NCI-H187 treated with DMSO at 0.1 percent for 48 hours (cell line): Measurements from ENCODE around the gene UBE2Q1.
A peak's percentile ranks its signal among the peaks of the same experiment; 100 is the strongest.

Experiments used
- DNase-seq: peaks from one replicate; lab custom pipeline; 2025; lab: John Stamatoyannopoulos, UW

UBE2Q1 gene

DNA sequence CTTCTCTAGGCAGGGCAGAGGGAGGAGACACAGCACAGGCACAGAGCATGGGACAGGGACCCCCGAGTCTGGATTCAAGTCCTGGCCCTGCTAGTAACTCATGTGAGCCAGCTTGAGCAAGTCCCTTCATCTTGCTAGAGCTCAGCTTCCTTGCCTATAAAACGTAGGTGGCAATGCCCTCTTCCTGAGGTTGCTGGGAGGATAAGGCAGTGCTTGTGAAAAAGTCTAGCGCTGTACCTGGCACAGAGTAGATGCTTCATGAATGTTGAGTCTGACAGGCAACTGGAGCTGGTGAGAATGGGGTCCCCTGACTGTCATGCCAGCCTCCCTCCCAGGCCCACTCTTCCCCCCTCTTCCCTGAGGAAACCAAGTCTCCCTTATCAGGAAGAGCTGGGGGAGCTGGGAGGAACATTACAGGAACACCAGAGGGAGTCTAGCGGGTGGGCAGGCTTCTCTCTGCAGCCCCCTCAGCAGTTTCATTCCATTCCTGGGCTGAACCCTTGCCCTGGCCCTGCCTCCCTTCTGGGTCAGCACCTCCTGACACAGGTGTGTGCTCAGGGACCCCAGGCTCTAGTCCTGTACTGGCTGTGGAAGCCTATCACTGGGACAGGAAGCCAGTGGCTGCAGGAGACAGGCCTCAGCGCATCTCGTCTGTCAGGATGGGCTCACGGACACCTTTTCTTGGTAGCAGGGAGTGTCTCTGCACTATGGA, 19.0 kb upstream of the UBE2Q1 start:
- DNase-seq: no peak

DNA sequence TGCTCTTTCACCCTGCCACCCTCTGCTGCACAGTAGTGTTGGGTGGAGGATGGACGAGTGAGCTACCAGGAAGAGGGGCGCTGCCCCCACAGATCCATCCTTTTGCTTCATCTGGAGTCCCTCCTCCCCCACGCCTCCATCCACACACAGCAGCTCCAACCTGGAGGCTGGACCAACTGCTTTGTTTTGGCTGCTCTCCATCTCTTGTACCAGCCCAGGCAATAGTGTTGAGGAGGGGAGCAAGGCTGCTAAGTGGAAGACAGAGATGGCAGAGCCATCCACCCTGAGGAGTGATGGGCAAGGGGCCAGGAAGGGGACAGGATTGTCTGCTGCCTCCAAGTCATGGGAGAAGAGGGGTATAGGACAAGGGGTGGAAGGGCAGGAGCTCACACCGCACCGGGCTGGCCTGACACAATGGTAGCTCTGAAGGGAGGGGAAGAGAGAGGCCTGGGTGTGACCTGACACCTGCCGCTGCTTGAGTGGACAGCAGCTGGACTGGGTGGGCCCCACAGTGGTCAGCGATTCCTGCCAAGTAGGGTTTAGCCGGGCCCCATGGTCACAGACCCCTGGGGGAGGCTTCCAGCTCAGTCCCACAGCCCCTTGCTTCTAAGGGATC, 17.6 kb upstream of the UBE2Q1 start:
- no peak for DNase-seq

DNA sequence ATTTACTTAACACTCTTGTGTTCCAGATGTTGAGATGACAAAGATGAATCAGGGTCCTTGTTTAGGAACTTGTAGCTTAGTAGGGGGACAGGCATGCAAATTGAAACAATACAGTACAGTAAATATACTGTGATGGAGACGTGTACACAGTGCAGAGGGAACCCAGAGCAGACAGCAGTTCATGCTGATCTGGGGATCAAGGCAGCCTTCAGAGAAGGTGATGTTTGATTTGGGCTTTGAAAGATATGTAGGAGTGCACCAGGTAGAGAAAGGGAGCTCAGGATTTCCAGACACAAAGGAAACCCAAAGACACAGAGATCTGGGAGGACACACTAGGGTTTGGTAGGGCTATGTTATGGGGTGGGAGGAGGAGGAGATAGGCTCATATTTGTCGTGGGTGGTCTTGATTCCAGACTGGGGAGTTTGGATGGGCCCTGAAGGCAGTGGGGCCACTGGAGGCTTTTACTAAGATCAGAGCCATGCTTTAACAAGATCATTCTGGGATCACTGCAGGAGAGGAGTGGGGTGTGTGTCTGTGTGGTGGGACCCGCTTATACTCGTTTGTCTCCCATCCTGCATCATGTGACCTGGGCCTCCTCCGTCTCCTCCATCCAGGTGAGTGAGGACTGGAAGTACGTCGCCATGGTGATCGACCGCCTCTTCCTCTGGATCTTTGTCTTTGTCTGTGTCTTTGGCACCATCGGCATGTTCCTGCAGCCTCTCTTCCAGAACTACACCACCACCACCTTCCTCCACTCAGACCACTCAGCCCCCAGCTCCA, 16.9 kb upstream of the UBE2Q1 start:
- no peak for DNase-seq

DNA sequence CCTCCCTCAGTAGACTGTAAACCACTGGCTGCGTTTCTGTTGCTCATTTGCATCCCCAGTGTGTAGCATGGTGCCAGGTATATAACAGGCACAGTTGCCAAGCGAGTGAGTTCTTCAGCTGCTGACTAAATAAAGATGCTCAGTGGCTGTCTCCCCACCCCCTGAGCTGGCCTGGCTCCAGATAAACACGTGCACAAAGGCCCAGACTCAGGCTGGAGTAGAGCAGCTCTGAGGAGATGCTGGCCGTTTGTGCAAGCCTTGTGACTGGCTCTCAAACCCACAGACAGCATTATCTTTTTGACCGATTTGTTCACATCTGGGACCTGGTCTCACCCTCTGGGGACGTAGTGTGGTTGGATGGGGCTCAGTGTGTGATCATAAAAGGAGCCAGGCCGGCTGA, 16.3 kb upstream of the UBE2Q1 start:
- no peak for DNase-seq

DNA sequence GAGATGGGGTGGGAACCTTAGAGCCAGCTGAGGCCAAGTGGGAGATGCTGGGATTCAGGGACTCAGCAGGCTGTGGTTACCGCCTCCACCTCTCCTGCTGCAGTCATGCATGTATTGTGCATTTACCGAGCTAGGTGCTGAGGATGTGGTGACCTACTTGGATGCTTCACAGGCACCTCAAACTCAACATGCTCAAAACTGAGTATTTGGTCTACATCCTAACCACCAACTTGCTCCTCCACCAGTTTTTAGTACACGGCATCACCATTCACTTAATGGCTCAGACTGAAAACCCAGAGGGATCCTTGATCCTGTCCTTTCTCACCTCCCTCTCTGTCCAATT, 14.7 kb upstream of the UBE2Q1 start:
- no peak for DNase-seq

DNA sequence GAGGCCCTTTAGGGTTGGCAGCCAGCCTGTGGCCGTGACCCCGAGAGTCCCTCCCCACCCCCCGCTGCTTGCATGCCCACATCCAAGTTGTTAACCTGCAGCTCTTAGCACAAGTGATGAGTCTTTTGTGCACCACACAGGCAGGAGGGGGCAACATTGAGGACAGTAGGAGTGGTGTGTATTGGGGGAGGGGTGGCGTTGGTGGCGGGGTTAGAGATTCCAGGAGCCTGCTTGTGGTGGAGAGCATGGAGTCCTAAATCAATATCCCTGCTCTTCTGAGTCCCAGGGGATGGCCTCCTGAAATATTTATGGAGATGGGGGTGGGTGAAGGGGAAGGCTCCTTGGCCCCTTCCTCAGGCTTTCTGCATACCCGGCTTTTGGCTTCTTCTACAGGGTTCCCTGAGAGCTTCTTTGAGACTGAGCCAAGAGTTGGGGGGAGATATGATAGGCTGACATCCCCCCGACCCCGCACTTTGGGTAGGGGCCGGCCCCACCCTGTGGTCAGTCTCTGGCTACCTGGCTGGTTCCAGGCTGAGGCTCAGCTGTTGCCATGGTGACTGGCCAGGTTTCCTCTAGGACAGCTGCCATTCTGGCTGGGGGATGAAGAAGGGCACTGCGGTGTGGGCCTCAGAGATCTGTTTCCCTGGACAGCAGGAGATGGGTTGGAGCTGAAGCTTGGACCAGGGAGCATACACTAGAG, 14.2 kb upstream of the UBE2Q1 start:
- DNase-seq: no peak

DNA sequence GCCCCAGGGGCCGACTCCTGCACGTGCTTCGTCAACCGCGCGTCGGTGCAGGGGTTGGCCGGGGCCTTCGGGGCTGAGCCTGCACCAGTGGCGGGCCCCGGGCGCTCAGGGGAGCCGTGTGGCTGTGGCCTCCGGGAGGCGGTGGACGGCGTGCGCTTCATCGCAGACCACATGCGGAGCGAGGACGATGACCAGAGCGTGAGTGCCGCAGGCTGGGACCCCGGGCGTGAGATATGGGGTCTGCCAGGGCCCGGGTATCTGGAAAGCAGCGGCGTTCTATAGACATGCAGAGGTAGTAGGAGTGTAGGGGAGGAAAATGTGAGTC, 13.5 kb upstream of the UBE2Q1 start:
- no peak for DNase-seq

DNA sequence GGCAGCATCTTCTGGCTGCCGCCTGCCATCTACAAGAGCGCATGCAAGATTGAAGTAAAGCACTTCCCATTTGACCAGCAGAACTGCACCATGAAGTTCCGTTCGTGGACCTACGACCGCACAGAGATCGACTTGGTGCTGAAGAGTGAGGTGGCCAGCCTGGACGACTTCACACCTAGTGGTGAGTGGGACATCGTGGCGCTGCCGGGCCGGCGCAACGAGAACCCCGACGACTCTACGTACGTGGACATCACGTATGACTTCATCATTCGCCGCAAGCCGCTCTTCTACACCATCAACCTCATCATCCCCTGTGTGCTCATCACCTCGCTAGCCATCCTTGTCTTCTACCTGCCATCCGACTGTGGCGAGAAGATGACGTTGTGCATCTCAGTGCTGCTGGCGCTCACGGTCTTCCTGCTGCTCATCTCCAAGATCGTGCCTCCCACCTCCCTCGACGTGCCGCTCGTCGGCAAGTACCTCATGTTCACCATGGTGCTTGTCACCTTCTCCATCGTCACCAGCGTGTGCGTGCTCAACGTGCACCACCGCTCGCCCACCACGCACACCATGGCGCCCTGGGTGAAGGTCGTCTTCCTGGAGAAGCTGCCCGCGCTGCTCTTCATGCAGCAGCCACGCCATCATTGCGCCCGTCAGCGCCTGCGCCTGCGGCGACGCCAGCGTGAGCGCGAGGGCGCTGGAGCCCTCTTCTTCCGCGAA, 12.9 kb upstream of the UBE2Q1 start:
- DNase-seq: no peak

DNA sequence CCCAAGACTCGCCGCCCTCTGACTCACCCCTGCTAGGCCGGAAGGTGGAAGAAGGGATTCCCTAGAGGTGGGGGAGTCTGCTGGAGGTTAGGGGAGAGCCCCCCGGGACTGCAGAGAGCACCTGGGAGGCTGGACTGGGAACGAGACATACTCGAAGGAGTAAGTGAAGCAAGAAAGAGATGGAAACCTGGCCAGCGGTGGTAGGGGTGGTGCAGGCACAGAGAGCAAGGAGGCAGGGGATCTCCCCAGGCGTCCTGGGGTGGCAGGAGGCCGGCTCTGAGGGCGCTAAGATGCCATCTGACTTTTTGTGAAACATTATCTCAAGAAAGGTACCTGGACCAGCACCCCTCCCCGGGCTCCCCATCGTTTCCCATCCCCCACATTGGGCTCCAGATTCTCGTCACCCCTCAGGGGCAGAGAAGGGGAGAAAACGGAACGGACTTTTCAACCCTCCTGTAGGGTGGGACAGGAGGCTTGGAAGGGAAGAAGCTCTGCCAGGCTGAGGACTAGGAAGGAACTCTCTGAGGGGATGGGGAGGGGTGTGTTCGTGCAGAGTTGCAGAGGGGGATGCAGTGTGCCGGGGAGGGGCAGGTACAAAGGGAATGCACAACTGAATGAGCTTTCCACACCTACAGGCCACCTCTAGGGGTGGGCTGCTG, 9.8 kb upstream of the UBE2Q1 start:
- no peak for DNase-seq

DNA sequence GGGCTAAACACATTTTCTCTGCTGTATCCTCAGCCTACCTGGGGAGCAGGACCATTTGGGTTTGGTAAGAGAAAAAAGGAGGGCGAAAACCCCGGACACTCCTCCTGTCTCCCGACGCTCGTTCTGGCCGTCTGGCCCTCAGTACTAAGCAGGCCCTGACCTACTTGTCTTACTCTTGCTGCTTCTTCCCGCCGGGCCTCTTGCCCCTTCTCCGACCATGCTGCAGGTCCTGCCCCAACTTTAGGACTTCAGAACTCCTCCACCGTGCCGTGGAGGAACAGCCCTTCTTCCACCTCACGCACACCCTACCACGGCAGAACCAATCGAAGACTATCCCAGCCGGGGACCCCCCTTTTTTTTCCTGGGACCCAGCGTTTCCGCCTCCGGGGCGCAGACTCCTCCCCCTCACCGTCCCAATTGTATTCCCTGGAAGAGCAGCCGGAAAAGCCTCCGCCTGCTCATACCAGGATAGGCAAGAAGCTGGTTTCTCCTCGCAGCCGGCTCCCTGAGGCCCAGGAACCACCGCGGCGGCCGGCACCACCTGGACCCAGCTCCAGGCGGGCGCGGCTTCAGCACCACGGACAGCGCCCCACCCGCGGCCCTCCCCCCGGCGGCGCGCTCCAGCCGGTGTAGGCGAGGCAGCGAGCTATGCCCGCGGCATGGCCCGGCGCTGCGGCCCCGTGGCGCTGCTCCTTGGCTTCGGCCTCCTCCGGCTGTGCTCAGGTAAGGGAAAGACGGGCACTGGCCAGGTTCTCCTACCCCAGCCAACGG, 9.1 kb upstream of the UBE2Q1 start, which contains the start of gene CHRNB2:
Gene CHRNB2 (plus strand): TSS at position 393 of the 771 bp plus-strand sequence. CDS start 267 bp downstream, at position 660.
- peak; percentile 81 for DNase-seq

DNA sequence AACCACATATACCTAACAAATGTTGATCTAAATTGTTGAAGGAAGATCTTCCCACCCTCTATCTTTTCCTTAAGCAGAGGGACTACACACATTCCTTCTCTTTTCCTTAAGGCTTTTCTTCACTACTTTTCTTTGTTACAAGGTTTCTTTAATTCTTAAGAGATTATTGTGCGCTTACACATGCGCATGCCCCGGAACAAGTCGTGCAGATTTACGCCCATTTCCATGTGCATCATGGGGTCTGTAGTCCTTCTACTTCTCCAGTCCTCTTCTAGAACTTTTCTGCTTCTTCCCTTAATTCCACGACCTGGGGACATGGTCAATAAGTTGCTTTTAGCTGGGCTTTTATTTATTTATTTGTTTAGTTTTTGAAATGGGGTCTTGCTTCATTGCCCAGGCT, 7.4 kb upstream of the UBE2Q1 start:
- DNase-seq: no peak

DNA sequence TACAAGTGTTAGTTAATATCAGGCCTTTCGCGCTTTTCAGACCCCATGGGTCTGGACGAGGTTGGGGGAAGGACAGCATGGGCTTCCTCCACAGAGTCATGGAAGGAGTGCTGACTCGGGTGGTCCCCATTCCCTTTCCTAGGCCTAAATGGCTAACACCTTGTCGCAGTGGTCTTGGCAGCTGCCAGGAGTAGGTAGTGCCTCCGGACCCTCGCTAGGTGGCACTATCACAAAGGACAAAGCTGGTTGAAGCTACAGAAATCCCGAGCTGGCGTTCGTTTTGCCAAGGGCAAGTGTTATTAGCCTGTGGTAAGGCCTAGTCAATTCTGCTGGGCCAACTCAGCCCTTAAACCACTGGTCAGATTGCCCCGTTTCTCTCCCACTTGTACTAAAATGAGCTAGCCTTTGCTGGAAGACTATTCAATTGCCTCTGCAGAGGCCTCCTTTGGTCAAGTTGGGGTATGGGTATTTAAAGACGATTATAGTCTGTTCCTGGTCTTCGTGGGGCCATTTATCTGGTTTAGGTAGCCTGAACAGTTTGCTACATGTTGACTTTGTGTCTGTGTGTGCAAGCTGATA, 1.1 kb upstream of the UBE2Q1 start:
- DNase-seq: peak; percentile 76

DNA sequence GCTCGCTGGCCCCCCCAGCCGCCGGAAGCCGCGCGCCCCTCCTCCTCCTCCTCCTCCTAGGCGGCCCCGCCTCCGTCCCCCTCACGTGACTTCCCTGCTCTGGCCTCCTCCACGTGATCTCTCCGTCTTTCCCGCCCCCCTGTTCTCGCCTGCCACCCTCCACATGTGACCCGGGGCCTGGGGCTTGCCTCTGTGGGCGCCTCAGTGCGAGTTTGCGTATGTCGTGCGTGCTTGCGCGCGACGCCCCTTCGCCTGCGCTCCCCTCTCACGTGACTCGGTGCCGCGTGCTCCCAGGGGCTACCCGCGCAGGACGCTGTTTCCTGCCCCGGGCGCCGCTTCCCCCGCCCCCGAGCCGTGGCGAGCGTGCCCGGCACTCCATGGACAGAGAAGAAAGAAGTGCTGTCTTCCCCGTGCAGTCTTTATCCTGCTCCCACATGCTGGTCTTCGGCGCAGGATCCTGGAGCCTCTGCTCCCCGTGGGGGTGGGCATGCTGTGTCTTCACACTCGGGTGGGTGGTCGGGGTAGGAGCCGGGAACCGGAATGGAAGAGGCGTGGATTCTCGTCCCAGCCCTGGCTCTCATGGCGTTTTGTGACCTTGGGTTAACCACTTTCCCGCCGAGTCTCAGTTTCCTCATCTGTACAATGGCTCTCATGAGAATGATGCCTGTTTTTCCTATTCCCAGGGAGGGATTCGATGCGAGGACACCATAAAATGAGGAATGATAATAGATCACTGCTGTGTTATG, 431 bp upstream of the UBE2Q1 start:
- DNase-seq: peak; percentile 100

DNA sequence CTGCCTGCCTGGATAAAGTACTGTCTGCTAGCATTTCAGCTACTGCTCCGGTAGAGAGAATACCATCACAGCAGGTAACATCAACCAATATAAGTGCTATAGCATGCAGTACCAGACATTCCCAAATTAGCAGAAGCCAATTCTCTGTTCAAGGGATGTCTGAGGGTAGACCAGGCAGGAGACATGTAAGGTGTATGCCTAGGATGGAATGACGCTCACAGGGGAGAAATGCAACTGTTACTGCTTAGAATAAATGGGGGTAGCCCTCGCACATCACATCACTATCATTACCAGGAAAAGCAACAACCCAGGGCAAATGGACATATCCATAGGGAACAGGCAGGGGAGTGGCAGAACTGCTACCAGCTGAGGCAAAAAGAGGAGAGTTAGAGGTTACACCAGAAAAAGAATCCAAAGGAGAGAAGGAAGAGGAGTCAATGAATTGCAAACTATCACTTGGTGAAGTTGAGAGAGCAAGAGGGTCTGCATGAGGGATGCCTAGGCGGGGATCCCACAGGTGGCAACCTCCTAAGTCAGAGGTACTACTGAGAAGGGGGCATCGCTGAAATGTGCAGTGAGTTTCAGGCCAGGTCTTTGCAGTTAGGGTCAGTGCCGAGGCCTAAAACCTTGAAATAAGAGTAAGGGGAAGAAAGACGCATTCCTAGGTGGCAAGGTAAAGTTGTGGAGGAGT, 1.1 kb downstream of the UBE2Q1 start:
- DNase-seq: no peak

DNA sequence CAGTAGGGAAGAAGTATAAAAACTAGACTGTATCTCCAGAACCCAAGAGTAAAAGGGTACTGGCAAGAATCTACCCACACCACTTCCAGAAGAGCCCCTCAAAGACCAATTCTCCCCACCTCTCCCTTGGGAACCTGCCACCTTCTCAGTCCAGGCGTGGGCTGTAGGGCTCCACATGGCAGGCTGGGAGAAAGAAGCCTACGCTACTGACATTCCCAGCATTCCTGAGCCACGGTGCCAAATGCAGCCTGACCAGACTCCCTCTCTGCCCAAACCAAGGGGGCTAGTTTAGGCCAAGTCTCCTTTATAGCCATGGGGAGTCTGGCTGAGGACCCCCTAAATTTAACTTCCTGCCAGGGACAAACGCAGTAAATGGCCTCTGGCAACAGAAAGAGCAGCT, 2.0 kb downstream of the UBE2Q1 start:
- DNase-seq: no peak

DNA sequence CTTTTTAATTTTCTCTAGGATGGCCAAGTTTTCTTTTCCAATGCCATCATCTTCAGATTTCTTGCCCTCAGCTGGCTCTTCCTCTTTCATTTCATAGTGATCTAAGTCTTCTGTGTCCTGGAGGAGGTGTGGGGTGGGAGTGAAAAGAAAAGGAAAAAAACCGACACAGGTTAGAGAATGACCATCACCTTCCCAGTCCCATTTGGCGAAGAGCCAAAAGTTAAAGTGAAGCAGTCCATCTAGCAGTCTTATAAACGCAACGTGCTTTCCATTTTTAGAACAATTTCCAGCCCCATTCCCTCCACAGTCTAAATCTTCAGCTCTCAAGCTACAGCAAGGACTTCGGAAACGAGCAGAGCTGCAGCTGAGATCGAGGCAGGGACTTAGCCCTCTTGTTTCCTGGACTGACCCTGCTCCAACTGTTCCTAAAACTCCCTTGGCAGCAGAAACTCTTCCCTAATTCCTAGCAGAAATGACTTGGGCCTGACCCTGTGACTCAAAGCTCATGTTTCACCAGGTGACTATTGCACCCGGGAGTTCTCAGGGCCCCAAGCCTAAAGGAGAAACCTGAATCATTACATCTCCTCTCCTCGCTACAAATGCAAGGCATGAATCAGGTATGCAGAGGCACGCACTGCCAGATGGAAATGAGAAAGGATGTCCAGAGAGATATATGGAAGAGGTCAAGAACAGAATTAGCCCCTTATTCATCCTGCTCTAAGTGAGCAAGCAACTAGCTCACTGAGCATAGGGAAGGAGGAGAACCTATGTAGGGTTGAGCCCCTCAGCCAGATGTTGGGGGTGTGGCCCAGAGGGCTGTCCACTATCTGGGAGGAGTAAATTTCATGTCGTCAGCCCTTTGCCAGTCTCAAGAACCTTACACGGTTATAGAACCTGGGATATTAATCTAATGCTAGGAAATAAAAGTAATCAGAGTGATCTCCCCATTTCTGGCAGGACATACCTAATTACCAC, 5.1 kb downstream of the UBE2Q1 start:
- no peak for DNase-seq

DNA sequence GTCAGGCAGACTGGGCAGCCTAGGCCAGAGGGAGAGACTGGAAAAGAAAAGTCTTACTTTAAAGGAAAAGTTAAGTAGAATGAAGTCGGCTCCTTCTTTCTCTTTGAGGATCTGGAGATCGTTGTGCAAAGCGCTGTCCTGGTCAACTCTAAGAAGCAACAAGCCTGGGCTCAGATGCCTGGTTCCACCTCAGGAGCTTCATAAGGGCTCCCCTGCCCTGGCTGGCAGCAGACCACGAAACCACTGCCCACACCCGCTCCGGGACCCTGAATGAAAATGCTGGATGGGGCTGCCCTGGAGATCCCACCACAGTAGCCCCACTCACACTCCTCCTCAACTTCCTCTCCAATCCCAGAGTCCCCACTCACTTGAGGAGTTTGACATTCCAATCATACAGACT, 6.4 kb downstream of the UBE2Q1 start:
- no peak for DNase-seq

DNA sequence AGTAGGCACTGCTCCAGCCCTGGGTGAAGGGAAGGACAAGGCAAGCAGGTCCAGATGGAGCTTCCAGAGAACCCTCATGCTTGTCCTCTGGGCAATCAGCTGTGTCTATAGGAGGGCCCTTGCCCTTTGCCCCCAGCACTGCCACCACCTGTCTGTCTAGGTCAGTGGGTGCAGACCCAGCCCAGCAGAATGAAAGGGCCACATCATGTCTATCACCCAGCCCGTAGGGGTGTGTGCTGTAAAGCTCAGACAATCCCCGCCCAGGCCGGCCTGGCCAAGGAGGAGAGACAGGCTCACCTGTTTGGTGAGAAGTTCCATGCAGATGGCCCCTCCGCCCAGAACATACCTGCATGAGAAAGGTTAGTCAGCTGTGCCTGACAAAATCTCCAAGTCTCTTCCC, 7.0 kb downstream of the UBE2Q1 start:
- DNase-seq: no peak
